Effector memory CD8-positive, alpha-beta T cell (primary cell): Measurements from ENCODE around the gene ADGRF5.
"Not testable (repeated sequence)": the region's sequence is repeated elsewhere in the genome, so short reads cannot be mapped to it uniquely, and the experiment has no call there.

Source experiments
- ATAC-seq: fragments of 150-1000 bp; cut with Tn5 transposase; replicated peaks from 2 replicates; pipeline ENCODE4 v1.10.0; 2021; ENCODE audit warnings: mild to moderate bottlenecking, moderate library complexity
- DNase-seq, 3 experiments: peaks; one replicate each; pipeline ENCODE4 v3.0.0; 2021
- H3K27ac Mint-ChIP-seq, 2 donors: one replicate each; pipeline ENCODE4 v1.8.0; 2022; ENCODE audit warnings: mild to moderate bottlenecking in 2 of 2, mixed read lengths in 2 of 2, moderate library complexity in 2 of 2
- H3K27me3 Mint-ChIP-seq, 2 donors: one replicate each; pipeline ENCODE4 v1.8.0; 2022; ENCODE audit warnings: mixed read lengths in 2 of 2
- H3K36me3 Mint-ChIP-seq: one replicate; pipeline ENCODE4 v1.8.0; 2022; ENCODE audit warnings: mild to moderate bottlenecking, moderate library complexity, mixed read lengths; ENCODE audit not compliant: insufficient read depth
- H3K4me1 Mint-ChIP-seq, 2 donors: one replicate each; pipeline ENCODE4 v1.8.0; 2022; ENCODE audit warnings: low read depth in 2 of 2, mixed read lengths in 2 of 2
- H3K4me3 Mint-ChIP-seq, 2 donors: one replicate each; pipeline ENCODE4 v1.8.0; 2022; ENCODE audit warnings: mild to moderate bottlenecking in 2 of 2, mixed read lengths in 2 of 2, moderate library complexity in 2 of 2
- H3K9me3 Mint-ChIP-seq, 2 donors: one replicate each; pipeline ENCODE4 v1.8.0; 2022; ENCODE audit warnings: mixed read lengths in 2 of 2

The ADGRF5 gene

DNA sequence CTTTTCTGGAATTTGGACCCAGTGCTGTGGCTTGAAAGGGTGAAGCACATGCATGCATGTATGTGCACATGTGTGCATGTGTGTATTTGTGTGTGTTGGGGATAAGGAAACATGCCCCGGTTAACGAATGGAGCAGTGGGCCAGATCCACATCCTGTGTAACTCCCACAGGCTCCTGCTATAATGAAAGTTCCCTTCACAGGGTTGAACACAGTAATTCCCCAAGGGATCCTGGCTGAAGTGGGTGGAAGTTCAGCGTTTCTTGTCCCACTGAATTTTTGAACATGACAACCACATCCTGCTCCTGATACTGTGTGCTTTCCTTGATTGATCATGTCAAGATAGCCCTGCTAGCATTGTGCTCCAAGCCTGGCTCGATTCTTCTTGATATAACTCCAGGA lies 70.2 kb downstream of the ADGRF5 start:
- not testable (repeated sequence) for H3K4me1 Mint-ChIP-seq, H3K4me3 Mint-ChIP-seq, H3K27ac Mint-ChIP-seq, H3K36me3 Mint-ChIP-seq, H3K9me3 Mint-ChIP-seq, ATAC-seq, DNase-seq
- H3K27me3 Mint-ChIP-seq, result peaks cover 38 to 45% of the 10 kb centered on the region in 2 donors

DNA sequence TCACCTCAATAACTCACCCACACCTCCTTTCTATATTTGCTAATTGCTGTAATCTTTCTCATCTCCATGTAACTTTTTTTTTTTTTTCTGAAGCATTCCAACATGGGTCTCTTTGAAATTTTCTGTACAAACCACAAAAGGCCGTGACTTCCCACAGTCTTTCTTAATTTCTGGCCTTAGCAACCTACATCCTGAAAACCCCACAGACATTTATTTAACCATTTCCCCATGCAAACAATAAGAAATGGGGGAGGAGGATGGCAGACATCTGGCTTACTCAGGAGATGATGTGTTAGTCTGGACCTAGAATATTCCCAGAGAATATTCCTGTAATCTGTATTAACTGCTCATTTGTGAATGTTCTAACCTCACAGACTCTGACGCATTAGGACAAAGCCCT lies 70.9 kb downstream of the ADGRF5 start:
- Mint-ChIP-seq H3K36me3 (no peaks in the 10 kb centered on the region), H3K4me3 (no peak overlapping the region), H3K27ac (no peak overlapping the region), H3K4me1 (peaks cover 4 to 8% of the 10 kb centered on the region in 2 donors), H3K9me3 (no peaks in the 10 kb centered on the region), H3K27me3 (peaks cover 39 to 48% of the 10 kb centered on the region in 2 donors)
- DNase-seq (no peak), ATAC-seq (no peak)

DNA sequence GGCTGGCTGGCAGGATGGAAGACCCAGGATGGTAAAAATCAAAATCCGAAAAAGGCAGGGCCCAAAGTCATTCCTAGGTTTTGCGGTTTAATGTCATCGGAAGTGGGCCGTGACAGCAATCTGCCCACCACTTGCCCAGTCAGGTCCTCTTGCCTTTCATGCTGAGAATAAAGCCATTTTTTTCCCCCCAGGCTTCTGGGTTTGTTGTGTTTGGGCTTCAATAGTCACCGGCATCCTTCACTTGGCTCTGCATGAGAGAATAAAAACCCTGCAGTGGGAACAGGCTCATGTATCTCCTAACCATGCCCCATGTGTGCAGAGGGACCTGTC lies 72.4 kb downstream of the ADGRF5 start:
- H3K4me1 Mint-ChIP-seq, result peaks cover 4 to 8% of the 10 kb centered on the region in 2 donors
- no peak overlapping the region for H3K4me3 Mint-ChIP-seq
- no peaks in the 10 kb centered on the region for H3K36me3 Mint-ChIP-seq
- ATAC-seq (no peak), DNase-seq (no peak)
- H3K9me3 Mint-ChIP-seq, result no peaks in the 10 kb centered on the region
- H3K27me3 Mint-ChIP-seq, result peaks cover 36 to 53% of the 10 kb centered on the region in 2 donors
- no peak overlapping the region for H3K27ac Mint-ChIP-seq

- peak; percentile 44 for ATAC-seq
These were observed 72.9 kb downstream of the ADGRF5 start for GRCh38 chr6:46848684-46849360.

GRCh38 chr6:46845126-46845525 lies 76.6 kb downstream of the ADGRF5 start:
- Mint-ChIP-seq H3K4me3 (no peak overlapping the region), H3K9me3 (peaks cover 8 to 9% of the 10 kb centered on the region in 2 donors), H3K4me1 (peaks cover 4 to 8% of the 10 kb centered on the region in 2 donors), H3K36me3 (no peaks in the 10 kb centered on the region), H3K27me3 (peaks cover 16 to 37% of the 10 kb centered on the region in 2 donors), H3K27ac (no peak overlapping the region)
- no peak for DNase-seq
- no peak for ATAC-seq

More at GRCh38 chr6:46848684-46849360, 72.9 kb downstream of the ADGRF5 start:
- H3K4me1 Mint-ChIP-seq, result peaks cover 4 to 8% of the 10 kb centered on the region in 2 donors
- H3K9me3 Mint-ChIP-seq, result no peaks in the 10 kb centered on the region
- peaks cover 31 to 48% of the 10 kb centered on the region in 2 donors for H3K27me3 Mint-ChIP-seq
- DNase-seq, result peak; percentile 25 to 27 (median 27)
- peak overlapping the region in 1 of 2 donors; percentile 51 for H3K4me3 Mint-ChIP-seq
- H3K27ac Mint-ChIP-seq, result no peak overlapping the region
- no peaks in the 10 kb centered on the region for H3K36me3 Mint-ChIP-seq

DNA sequence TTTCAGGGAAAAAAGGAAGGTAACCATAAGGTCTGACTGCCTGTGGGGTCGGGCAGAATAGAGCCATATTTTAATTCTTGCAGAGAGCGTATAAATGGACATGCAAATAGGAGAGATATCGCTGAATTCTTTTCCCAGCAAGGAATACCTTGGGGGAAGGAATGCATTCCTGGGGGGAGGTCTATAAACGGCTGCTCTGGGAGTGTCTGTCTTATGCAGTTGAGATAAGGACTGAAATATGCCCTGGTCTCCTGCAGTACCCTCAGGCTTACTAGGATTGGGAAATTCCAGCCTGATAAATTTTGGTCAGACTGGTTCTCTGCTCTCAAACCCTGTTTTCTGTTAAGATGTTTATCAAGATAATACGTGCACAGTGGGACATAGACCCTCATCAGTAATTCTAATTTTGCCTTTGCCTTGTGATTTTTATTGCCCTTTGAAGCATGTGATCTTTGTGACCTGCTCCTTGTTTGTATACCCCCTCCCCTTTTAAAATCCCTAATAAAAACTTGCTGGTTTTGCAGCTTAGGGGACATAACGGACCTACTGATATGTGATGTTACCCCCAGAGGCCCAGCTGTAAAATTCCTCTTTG lies 79.4 kb downstream of the ADGRF5 start:
- peaks cover 6 to 29% of the 10 kb centered on the region in 2 donors for H3K27me3 Mint-ChIP-seq
- ATAC-seq, H3K4me1 Mint-ChIP-seq, H3K36me3 Mint-ChIP-seq, H3K9me3 Mint-ChIP-seq, DNase-seq, H3K27ac Mint-ChIP-seq, H3K4me3 Mint-ChIP-seq: not testable (repeated sequence)

DNA sequence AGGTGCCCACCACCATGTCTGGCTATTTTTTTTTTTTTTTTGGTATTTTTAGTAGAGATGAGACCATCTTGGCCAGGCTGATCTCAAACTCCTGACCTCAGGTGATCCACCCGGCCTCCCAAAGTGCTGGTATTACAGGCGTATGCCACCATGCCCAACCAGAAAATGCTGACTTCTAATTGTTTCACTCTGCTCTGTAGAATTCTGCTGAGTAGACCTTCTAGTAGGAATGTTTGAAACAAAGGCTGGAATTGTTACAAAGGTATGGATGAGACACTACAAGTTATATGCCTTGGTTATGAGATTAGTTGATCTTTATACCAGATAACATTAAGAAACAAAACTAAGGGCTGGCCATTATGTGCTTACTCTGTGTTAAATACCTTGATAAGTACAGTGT lies 83.7 kb downstream of the ADGRF5 start:
- Mint-ChIP-seq H3K9me3 (peaks cover 8% of the 10 kb centered on the region in 2 donors), H3K27ac (no peak overlapping the region), H3K4me1 (no peaks in the 10 kb centered on the region), H3K4me3 (no peak overlapping the region), H3K27me3 (peaks cover 0 to 22% of the 10 kb centered on the region in 2 donors), H3K36me3 (no peaks in the 10 kb centered on the region)
- ATAC-seq (no peak), DNase-seq (no peak)

DNA sequence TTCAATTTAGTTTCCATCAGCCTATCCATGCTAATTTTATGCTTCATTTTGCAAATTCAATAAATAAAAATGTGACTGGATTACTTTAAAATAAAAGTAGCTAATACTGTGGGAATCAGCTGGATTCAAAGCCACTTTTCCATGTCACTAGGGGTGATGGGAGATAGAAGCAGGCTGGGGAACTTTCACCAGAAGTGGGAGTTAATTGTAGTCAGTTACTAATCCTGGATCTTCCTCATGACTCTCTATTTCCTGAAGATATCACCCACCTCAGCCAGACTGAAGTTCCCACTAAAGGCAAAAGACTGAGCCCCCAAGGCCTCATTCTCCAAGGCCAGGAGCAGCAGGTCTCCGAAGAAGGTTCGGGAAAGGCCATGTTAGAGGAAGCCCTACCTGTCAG lies 86.7 kb downstream of the ADGRF5 start:
- H3K36me3 Mint-ChIP-seq, ATAC-seq, DNase-seq, H3K9me3 Mint-ChIP-seq, H3K27ac Mint-ChIP-seq, H3K4me1 Mint-ChIP-seq, H3K4me3 Mint-ChIP-seq: not testable (repeated sequence)
- peaks cover 0 to 38% of the 10 kb centered on the region in 2 donors for H3K27me3 Mint-ChIP-seq

GRCh38 chr6:46834257-46834916 lies 87.4 kb downstream of the ADGRF5 start:
- not testable (repeated sequence) for DNase-seq, H3K9me3 Mint-ChIP-seq, H3K4me3 Mint-ChIP-seq

DNA sequence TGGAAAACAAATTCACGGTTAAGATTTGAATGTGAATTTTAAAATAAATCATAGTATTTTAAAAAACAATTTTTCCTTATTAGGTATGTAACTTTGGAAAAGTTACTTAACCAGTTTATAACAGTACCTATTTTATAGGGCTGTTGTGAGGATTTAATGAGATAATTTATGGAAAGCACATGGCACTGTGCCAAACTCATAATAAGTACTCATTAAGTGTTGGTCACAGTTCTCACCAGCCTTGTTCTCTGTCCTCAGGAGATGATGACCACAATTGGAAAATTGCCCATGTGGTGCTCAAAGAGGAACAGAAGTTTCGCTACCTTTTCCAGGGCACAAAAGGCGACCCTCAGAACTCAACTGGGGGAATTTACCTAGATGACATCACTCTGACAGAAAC lies 88.9 kb downstream of the ADGRF5 start:
- ATAC-seq, result no peak
- Mint-ChIP-seq H3K4me3 (no peak overlapping the region), H3K9me3 (no peaks in the 10 kb centered on the region), H3K4me1 (no peaks in the 10 kb centered on the region), H3K27ac (no peak overlapping the region), H3K27me3 (peaks cover 0 to 44% of the 10 kb centered on the region in 2 donors), H3K36me3 (no peaks in the 10 kb centered on the region)
- DNase-seq, result no peak

More at GRCh38 chr6:46834257-46834916, 87.4 kb downstream of the ADGRF5 start:
- H3K27me3 Mint-ChIP-seq, result peaks cover 0 to 44% of the 10 kb centered on the region in 2 donors
- not testable (repeated sequence) for H3K27ac Mint-ChIP-seq, H3K4me1 Mint-ChIP-seq, ATAC-seq, H3K36me3 Mint-ChIP-seq

- Mint-ChIP-seq H3K4me3 (no peak overlapping the region), H3K9me3 (no peaks in the 10 kb centered on the region), H3K4me1 (no peaks in the 10 kb centered on the region), H3K27me3 (peaks cover 0 to 35% of the 10 kb centered on the region in 2 donors), H3K36me3 (no peaks in the 10 kb centered on the region), H3K27ac (no peak overlapping the region)
- DNase-seq (no peak), ATAC-seq (no peak)
These were observed 92.8 kb downstream of the ADGRF5 start for GRCh38 chr6:46828939-46829338.

DNA sequence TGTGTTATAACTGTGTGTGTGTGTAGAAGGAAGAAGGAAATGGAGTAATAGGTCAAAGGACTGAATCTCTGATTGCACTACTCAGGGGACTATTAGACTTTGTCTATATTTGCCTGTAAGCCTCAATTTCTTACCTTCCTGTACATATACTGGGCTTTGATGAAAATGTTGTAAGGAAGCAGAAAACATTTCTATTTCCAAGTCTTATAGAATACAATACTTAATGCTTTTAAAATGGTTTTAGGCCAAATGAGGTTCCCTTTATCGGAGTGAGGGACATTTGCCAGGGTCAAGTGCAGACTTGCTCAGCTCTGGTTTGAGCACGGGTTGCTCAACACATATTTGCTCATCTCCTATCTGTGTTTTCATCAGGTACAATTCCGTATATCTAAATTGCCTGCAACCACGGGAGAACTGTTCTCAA lies 100.3 kb downstream of the ADGRF5 start:
- ATAC-seq (no peak), DNase-seq (no peak)
- Mint-ChIP-seq H3K27me3 (peaks cover 4 to 7% of the 10 kb centered on the region in 2 donors), H3K9me3 (no peaks in the 10 kb centered on the region), H3K27ac (no peak overlapping the region), H3K4me1 (no peaks in the 10 kb centered on the region), H3K4me3 (no peak overlapping the region), H3K36me3 (no peaks in the 10 kb centered on the region)

DNA sequence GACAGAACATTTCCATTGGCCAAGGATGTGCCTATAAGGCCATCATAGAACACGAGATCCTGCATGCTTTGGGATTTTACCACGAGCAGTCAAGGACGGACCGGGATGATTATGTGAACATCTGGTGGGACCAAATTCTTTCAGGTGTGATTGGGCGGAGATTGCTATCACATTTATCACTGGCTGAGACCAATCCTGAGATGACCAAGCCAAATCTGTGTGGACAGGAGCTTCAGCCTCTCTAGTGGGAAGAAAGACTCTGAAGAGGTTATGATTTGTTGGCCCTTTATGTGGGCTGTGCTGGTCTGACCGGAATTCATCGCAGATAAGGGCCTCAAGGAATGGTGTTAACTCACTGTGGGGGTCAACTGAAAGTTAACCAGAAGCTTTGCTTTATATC lies 102.2 kb downstream of the ADGRF5 start:
- DNase-seq, result no peak
- H3K27ac Mint-ChIP-seq, result no peak overlapping the region
- H3K36me3 Mint-ChIP-seq, result no peaks in the 10 kb centered on the region
- ATAC-seq, result no peak
- H3K4me3 Mint-ChIP-seq, result no peak overlapping the region
- peaks cover 13 to 17% of the 10 kb centered on the region in 2 donors for H3K27me3 Mint-ChIP-seq
- no peaks in the 10 kb centered on the region for H3K4me1 Mint-ChIP-seq
- H3K9me3 Mint-ChIP-seq, result no peaks in the 10 kb centered on the region

DNA sequence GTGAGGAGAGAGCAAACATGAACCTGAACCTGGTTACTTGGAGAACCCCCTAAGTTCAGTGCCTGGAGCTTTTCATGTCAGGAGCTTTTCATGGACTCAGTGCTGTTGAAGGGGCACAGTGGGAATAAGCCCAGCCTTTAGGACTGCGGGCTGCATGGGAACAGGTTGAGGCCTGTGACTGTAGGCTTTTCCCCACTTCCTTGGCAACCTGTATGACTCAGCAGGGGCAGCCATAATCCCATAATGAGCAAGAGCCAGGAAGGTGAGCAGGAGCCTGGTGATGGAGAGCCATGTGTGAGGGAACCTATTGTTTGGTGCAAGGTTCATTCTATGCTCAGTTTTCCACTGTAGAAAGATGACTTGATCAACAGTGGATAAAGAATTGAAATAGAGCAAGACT lies 105.1 kb downstream of the ADGRF5 start:
- H3K27me3 Mint-ChIP-seq, result peaks cover 28 to 31% of the 10 kb centered on the region in 2 donors
- H3K9me3 Mint-ChIP-seq, result peaks cover 0 to 5% of the 10 kb centered on the region in 2 donors
- no peaks in the 10 kb centered on the region for H3K4me1 Mint-ChIP-seq
- ATAC-seq (no peak), DNase-seq (no peak)
- H3K36me3 Mint-ChIP-seq, result no peaks in the 10 kb centered on the region
- H3K27ac Mint-ChIP-seq, result no peak overlapping the region
- no peak overlapping the region for H3K4me3 Mint-ChIP-seq
